ENCODE data around the gene TRAF2. TPM values are rescaled to one million over a fixed set of nuclear protein-coding genes. Genes with fewer than 3 reads are reported as not detected.

TRAF2 gene
- total and polyA plus RNA-seq, 9 of the 15 experiments (the other 6 are each of a cell fraction or from before 2014, with no cell fraction given) = 0.24 to 45.2 (median 18.0) TPM

DNA sequence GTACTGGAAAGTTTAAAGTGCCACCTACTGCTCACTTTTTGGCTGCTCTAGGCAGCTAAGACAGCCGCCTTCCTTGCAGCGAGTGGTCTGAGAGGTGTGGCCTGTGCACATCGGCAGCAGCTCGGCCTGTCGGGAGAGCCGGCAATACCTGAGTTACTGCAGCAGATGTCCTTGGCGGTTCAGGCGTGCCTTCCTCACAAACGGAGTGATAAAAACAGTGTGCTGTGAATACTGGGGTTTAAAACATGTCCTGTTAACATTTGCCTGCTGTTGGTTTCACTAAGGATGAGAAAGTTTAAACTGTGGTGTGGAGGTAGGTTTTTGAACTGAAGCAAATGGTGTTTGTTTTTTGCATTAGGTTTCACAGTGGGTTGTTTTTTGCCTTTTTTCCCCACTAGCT, 12.9 kb downstream of the TRAF2 start:
- BruUV-seq (replicated peaks) = no TSS peak
- no peak for FAIRE-seq
- Histone ChIP-seq H3K79me2 (ENCODE audit: control insufficient read depth, insufficient read depth, low read length) (peaks cover 29% of the 10 kb centered on the region), H3K9ac (ENCODE audit: insufficient read depth in 1 of 2, low read depth in 2 of 2, low read length in 2 of 2) (no peak overlapping the region), H3K4me2 (ENCODE audit: insufficient read depth, low read length) (no peak overlapping the region), H3K27me3 (ENCODE audit: control insufficient read depth in 2 of 2, insufficient read depth in 2 of 2, low read length in 2 of 2) (no peaks in the 10 kb centered on the region), H4K20me1 (replicated peaks; ENCODE audit: control insufficient read depth, insufficient read depth, low read length) (peaks cover 9% of the 10 kb centered on the region), H3K9me1 (ENCODE audit: control insufficient read depth, insufficient read depth, low read length) (peaks cover 3% of the 10 kb centered on the region), H3K36me3 (ENCODE audit: control insufficient read depth, insufficient read depth, low read length) (peaks cover 73% of the 10 kb centered on the region), H3K4me1 (replicated peaks in 1 of 2; ENCODE audit: control insufficient read depth in 2 of 2, insufficient read depth in 2 of 2, low read length in 2 of 2) (peaks cover 0 to 11% of the 10 kb centered on the region in 2 experiments; a peak in 2 of 5 replicates), H3K9me3 (replicated peaks; ENCODE audit: control insufficient read depth, insufficient read depth, low read depth, low read length) (no peaks in the 10 kb centered on the region), H3K4me3 (no peak overlapping the region), H3K27ac (ENCODE audit: extremely low read depth, low read depth, low read length) (no peak overlapping the region), H2AFZ (ENCODE audit: low read depth, low read length) (no peak overlapping the region)
- DNase-seq (ENCODE audit: extremely low read depth in 1 of 4, low spot score in 3 of 4) = no peak
- in situ Hi-C loops (cut with MboI) (no loop called here), intact Hi-C loops (cut with micrococcal nuclease) (no loop called here)
- ChIA-PET POLR2A (interaction anchor here (0.7 kb wide), 2 partner anchors 15 to 76 kb away, joined by 3 read pairs; no protein-coding TSS in a partner anchor), CTCF (ENCODE audit: low intra/inter-chr PET ratio) (no interaction called here)
- TF ChIP-seq, protein P1, sequence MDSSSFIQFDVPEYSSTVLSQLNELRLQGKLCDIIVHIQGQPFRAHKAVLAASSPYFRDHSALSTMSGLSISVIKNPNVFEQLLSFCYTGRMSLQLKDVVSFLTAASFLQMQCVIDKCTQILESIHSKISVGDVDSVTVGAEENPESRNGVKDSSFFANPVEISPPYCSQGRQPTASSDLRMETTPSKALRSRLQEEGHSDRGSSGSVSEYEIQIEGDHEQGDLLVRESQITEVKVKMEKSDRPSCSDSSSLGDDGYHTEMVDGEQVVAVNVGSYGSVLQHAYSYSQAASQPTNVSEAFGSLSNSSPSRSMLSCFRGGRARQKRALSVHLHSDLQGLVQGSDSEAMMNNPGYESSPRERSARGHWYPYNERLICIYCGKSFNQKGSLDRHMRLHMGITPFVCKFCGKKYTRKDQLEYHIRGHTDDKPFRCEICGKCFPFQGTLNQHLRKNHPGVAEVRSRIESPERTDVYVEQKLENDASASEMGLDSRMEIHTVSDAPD (CRISPR knock-in tag; IDR thresholded peaks at IDR 0.05) = no peak
- no peak for TF ChIP-seq RBM34 (IDR thresholded peaks at IDR 0.05; ENCODE audit: borderline replicate concordance, insufficient read depth, low read length)
- no peak for TF ChIP-seq TAL1 (IDR thresholded peaks at IDR 0.05)
- no peak for TF ChIP-seq NONO (IDR thresholded peaks at IDR 0.05; ENCODE audit: low read depth in 2 of 2, low read length in 1 of 2)
- TF ChIP-seq, protein P2, sequence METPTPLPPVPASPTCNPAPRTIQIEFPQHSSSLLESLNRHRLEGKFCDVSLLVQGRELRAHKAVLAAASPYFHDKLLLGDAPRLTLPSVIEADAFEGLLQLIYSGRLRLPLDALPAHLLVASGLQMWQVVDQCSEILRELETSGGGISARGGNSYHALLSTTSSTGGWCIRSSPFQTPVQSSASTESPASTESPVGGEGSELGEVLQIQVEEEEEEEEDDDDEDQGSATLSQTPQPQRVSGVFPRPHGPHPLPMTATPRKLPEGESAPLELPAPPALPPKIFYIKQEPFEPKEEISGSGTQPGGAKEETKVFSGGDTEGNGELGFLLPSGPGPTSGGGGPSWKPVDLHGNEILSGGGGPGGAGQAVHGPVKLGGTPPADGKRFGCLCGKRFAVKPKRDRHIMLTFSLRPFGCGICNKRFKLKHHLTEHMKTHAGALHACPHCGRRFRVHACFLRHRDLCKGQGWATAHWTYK (CRISPR knock-in tag; IDR thresholded peaks at IDR 0.05) = no peak
- TF ChIP-seq, protein P3, sequence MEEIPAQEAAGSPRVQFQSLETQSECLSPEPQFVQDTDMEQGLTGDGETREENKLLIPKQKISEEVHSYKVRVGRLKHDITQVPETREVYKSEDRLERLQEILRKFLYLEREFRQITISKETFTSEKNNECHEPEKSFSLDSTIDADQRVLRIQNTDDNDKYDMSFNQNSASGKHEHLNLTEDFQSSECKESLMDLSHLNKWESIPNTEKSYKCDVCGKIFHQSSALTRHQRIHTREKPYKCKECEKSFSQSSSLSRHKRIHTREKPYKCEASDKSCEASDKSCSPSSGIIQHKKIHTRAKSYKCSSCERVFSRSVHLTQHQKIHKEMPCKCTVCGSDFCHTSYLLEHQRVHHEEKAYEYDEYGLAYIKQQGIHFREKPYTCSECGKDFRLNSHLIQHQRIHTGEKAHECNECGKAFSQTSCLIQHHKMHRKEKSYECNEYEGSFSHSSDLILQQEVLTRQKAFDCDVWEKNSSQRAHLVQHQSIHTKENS (CRISPR knock-in tag; IDR thresholded peaks at IDR 0.05) = no peak
- TF ChIP-seq POLR2G (IDR thresholded peaks at IDR 0.05; ENCODE audit: low read depth, low read length) = no peak
- no peak for TF ChIP-seq EP300 (IDR thresholded peaks at IDR 0.05; ENCODE audit: low read length)
- no peak for TF ChIP-seq MXI1 (IDR thresholded peaks at IDR 0.05; ENCODE audit: low read depth, low read length)
- no peak for TF ChIP-seq CHCHD3 (CRISPR knock-in tag; IDR thresholded peaks at IDR 0.05)
- TF ChIP-seq ARNT (IDR thresholded peaks at IDR 0.05) = no peak
- ATAC-seq = no peak
- WGBS (ENCODE audit: insufficient coverage, low coverage, missing lambda C conversion rate) = 88% methylated on average over 9 of the region's 9 CpGs
